HepG2 (cell line): ENCODE data around the gene GEMIN8. TPM values are rescaled to one million over a fixed set of nuclear protein-coding genes. Genes with fewer than 3 reads are reported as not detected.

ENCODE experiments used
- ATAC-seq: fragments of 200-7000 bp; cut with Tn5 transposase; 3 replicates; pipeline ENCODE4 v1.9.1; 2020; ENCODE audit warnings: mild to moderate bottlenecking, moderate library complexity
- BruUV-seq: library from RNA; stranded (reverse); fragments of 400-500 nt; replicated peaks from 2 replicates; lab custom pipeline; 2021; lab: Mats Ljungman, UMichigan
- CTCF ChIA-PET: fragments of 300-600 bp; formaldehyde crosslinking; extraction: SDS; loops from one replicate; lab custom pipeline; 2021; ENCODE audit warnings: low total read pairs, inconsistent platforms, low intra/inter-chr PET ratio; lab: Yijun Ruan, JAX
- POLR2A ChIA-PET: fragments of 350-600 bp; sonication (Branson Sonifier 250); formaldehyde crosslinking; loops from one replicate; lab custom pipeline; 2020; ENCODE audit warnings: antibody characterized with exemption, inconsistent platforms; lab: Yijun Ruan, JAX
- DNase-seq: peaks from one replicate; pipeline ENCODE4 v3.0.0-alpha.2; 2015; ENCODE audit warnings: low spot score
- FAIRE-seq: peaks from 3 replicates; lab custom pipeline; 2011; peaks lifted over from hg19 to GRCh38; lab: Jason Lieb, UNC
- H2AFZ ChIP-seq: one replicate; pipeline ENCODE4 v1.6.1; 2011; ENCODE audit warnings: low read length, inconsistent platforms
- H3K27ac ChIP-seq: fragments of 300-600 bp; 3 replicates; pipeline ENCODE4 v1.8.0; 2011; ENCODE audit warnings: mixed run types, mild to moderate bottlenecking, mixed read lengths, low read length, inconsistent platforms; ENCODE audit not compliant: insufficient read depth; ENCODE audit errors: extremely low read length
- H3K27me3 ChIP-seq, 2 experiments: fragments of 200-600 bp in 1 of 2; 2 replicates in 1 of 2; 3 replicates in 1 of 2; pipeline versions ENCODE4 v1.6.0 to v1.8.0; 2011; ENCODE audit warnings: low read length in 2 of 2, mild to moderate bottlenecking in 2 of 2, moderate library complexity in 2 of 2, inconsistent platforms in 1 of 2; ENCODE audit not compliant: insufficient read depth in 2 of 2, control insufficient read depth in 1 of 2
- H3K36me3 ChIP-seq, 2 experiments: fragments of 200-600 bp in 1 of 2; replicated peaks in 1 of 2; 2 replicates in 1 of 2; 3 replicates in 1 of 2; pipeline versions ENCODE4 v1.5.1 to v1.8.0; 2011; ENCODE audit warnings: low read length in 2 of 2, inconsistent platforms in 1 of 2; ENCODE audit not compliant: insufficient read depth in 2 of 2, control insufficient read depth in 1 of 2
- H3K4me1 ChIP-seq: 2 replicates; pipeline ENCODE4 v1.5.1; 2012; ENCODE audit warnings: low read length, inconsistent platforms; ENCODE audit not compliant: insufficient read depth
- H3K4me2 ChIP-seq: 2 replicates; pipeline ENCODE4 v1.6.0; 2011; ENCODE audit warnings: low read depth, low read length, inconsistent platforms
- H3K4me3 ChIP-seq, 3 experiments: fragments of 200-600 bp in 1 of 3; sonication (generic), shearing (Covaris generic) in 1 of 3; replicated peaks in 1 of 3; 2 replicates each; pipeline ENCODE4 v1.5.1; 2011 to 2016; ENCODE audit warnings: low read length in 3 of 3, inconsistent platforms in 2 of 3, low read depth in 2 of 3, mild to moderate bottlenecking in 2 of 3, control low read depth in 1 of 3, mixed read lengths in 1 of 3; ENCODE audit not compliant: insufficient read depth in 1 of 3
- H3K79me2 ChIP-seq: one replicate; pipeline ENCODE4 v1.6.1; 2011; ENCODE audit warnings: low read length, inconsistent platforms; ENCODE audit not compliant: insufficient read depth
- H3K9ac ChIP-seq: 2 replicates; pipeline ENCODE4 v1.6.0; 2011; ENCODE audit warnings: mild to moderate bottlenecking, low read depth, low read length, inconsistent platforms; ENCODE audit not compliant: insufficient read depth
- H3K9me3 ChIP-seq: 2 replicates; pipeline ENCODE4 v1.5.1; 2012; ENCODE audit warnings: mild to moderate bottlenecking, low read length
- H4K20me1 ChIP-seq: 2 replicates; pipeline ENCODE4 v1.6.0; 2011; ENCODE audit warnings: inconsistent platforms, mild to moderate bottlenecking, low read length, moderate library complexity; ENCODE audit not compliant: insufficient read depth
- CEBPZ ChIP-seq: IDR thresholded peaks from 2 replicates; pipeline ENCODE4 v1.6.1; 2012; ENCODE audit warnings: low read length, improper control_type of control experiment
- CHD2 ChIP-seq: IDR thresholded peaks from 2 replicates; pipeline ENCODE4 v1.6.1; 2011; ENCODE audit warnings: low read depth, low read length, improper control_type of control experiment
- DMAP1 ChIP-seq: IDR thresholded peaks from 2 replicates; pipeline ENCODE4 v1.6.1; 2016
- EZH2 ChIP-seq: conservative IDR thresholded peaks from 2 replicates; pipeline ENCODE4 v1.6.1; 2012; ENCODE audit warnings: mild to moderate bottlenecking, low read depth, low read length, moderate library complexity
- FOXC1 ChIP-seq: sonication (generic); formaldehyde crosslinking; IDR thresholded peaks from 2 replicates; pipeline ENCODE4 v1.8.0; 2022; ENCODE audit warnings: mild to moderate bottlenecking, missing genetic modification reagents, borderline replicate concordance
- GATAD1 ChIP-seq: IDR thresholded peaks from 2 replicates; pipeline ENCODE4 v1.6.1; 2016; ENCODE audit warnings: missing genetic modification reagents, missing compliant biosample characterization
- GMEB2 ChIP-seq: IDR thresholded peaks from 2 replicates; pipeline ENCODE4 v1.6.1; 2016; ENCODE audit warnings: missing biosample characterization, missing genetic modification reagents, low read depth
- KMT2B ChIP-seq: IDR thresholded peaks from 2 replicates; pipeline ENCODE4 v1.6.1; 2016; ENCODE audit warnings: missing genetic modification reagents, missing compliant biosample characterization
- LCORL ChIP-seq, 2 experiments: fragments of 450-650 bp in 1 of 2; sonication (generic) in 1 of 2; formaldehyde crosslinking in 1 of 2; IDR thresholded peaks; 2 replicates each; pipeline versions ENCODE4 v1.5.0 to v1.6.1; 2017 to 2020; ENCODE audit warnings: antibody characterized with exemption in 1 of 2, missing genetic modification reagents in 1 of 2
- MAZ ChIP-seq, 2 experiments: sonication (generic) in 1 of 2; formaldehyde crosslinking in 1 of 2; IDR thresholded peaks; 2 replicates each; pipeline versions ENCODE4 v1.5.0 to v1.6.1; 2012 to 2020; ENCODE audit warnings: low read depth in 2 of 2, mild to moderate bottlenecking in 2 of 2, borderline replicate concordance in 1 of 2, improper control_type of control experiment in 1 of 2, low read length in 1 of 2, missing genetic modification reagents in 1 of 2, moderate library complexity in 1 of 2
- MXD1 ChIP-seq: sonication (generic); formaldehyde crosslinking; IDR thresholded peaks from 2 replicates; pipeline ENCODE4 v1.4.0; 2020; ENCODE audit warnings: mild to moderate bottlenecking, missing genetic modification reagents
- MXD4 ChIP-seq: IDR thresholded peaks from 2 replicates; pipeline ENCODE4 v1.6.1; 2016; ENCODE audit warnings: mild to moderate bottlenecking, missing biosample characterization, missing genetic modification reagents
- RXRA ChIP-seq: sonication (generic); formaldehyde crosslinking; IDR thresholded peaks from 2 replicates; pipeline ENCODE4 v1.5.1; 2020; ENCODE audit warnings: missing genetic modification reagents
- SOX13 ChIP-seq, 3 experiments: fragments of 450-650 bp in 1 of 3; sonication (generic) in 1 of 3; formaldehyde crosslinking in 1 of 3; IDR thresholded peaks in 2 of 3; conservative IDR thresholded peaks in 1 of 3; 2 replicates each; pipeline versions ENCODE4 v1.5.0 to v1.6.1; 2016 to 2020; ENCODE audit warnings: antibody characterized with exemption in 1 of 3, mild to moderate bottlenecking in 1 of 3, missing compliant biosample characterization in 1 of 3, missing genetic modification reagents in 1 of 3, moderate library complexity in 1 of 3
- TBX2 ChIP-seq: sonication (generic); formaldehyde crosslinking; IDR thresholded peaks from 2 replicates; pipeline ENCODE4 v1.5.0; 2020; ENCODE audit warnings: missing genetic modification reagents, mild to moderate bottlenecking, borderline replicate concordance
- TEAD3 ChIP-seq: optimal IDR thresholded peaks from 2 replicates; pipeline ENCODE3; 2016; ENCODE audit warnings: borderline replicate concordance
- U2AF1 ChIP-seq: fragments of 200-400 bp; formaldehyde crosslinking; optimal IDR thresholded peaks from 2 replicates; pipeline ENCODE3; 2017; ENCODE audit warnings: mild to moderate bottlenecking, low read depth, low read length
- ZNF512 ChIP-seq: sonication (generic); formaldehyde crosslinking; IDR thresholded peaks from 2 replicates; pipeline ENCODE4 v1.4.0; 2020; ENCODE audit warnings: mild to moderate bottlenecking, missing genetic modification reagents
- WGBS: methylation state at CpG from one replicate; pipeline ENCODE4 v1.1.6; 2017; ENCODE audit warnings: low lambda C conversion rate; 5-methylcytosine and 5-hydroxymethylcytosine counted together
- in situ Hi-C: cut with HindIII; loops from 2 replicates; pipeline ENCODE4 v1.10.0; 2017; ENCODE audit warnings: low pct_unique_long_range_greater_than_20kb; ENCODE audit not compliant: extremely low pct_ligation_motif_present
- intact Hi-C: fragments of 100-400 bp; cut with micrococcal nuclease; formaldehyde crosslinking; loops from one replicate; pipeline ENCODE4 v1.10.0; 2022; ENCODE audit not compliant: unreplicated experiment
- polyA plus RNA-seq, 8 experiments: library from polyadenylated mRNA; depleted of rRNA in 3 of 8; stranded (reverse) in 7 of 8; unstranded in 1 of 8; fragments of >200 nt; fragmentation: Illumina TruSeq in 4 of 8; extraction: Trizol in 4 of 8; gene quantifications; 2 replicates each; pipeline versions ENCODE4 v1.2.1 to v1.2.3, GENCODE V29; 2011 to 2016; ENCODE audit warnings: low read depth in 4 of 8, missing spikeins in 1 of 8, mixed read lengths in 1 of 8; ENCODE audit not compliant: insufficient read depth in 1 of 8
- total RNA-seq, 5 experiments: library from RNA; depleted of rRNA; stranded (reverse); fragments of >200 nt; fragmentation: Illumina TruSeq; extraction: Trizol; gene quantifications; 2 replicates each; pipeline ENCODE4 v1.2.3, GENCODE V29; 2016; ENCODE audit warnings: low read depth in 1 of 5

Gene GEMIN8
- total and polyA plus RNA-seq, 2 of the 13 experiments (the other 11 are each of a cell fraction or from before 2014, with no cell fraction given), result 9.7 to 23.7 TPM

GRCh38 chrX:13994536-13995080, 35.1 kb downstream of the GEMIN8 start:
- ATAC-seq, result no peak
- no peak overlapping the region for H2AFZ ChIP-seq
- BruUV-seq, result no TSS peak

More at GRCh38 chrX:13994536-13995080, 35.1 kb downstream of the GEMIN8 start:
- Histone ChIP-seq H4K20me1 (no peaks in the 10 kb centered on the region), H3K27me3 (no peaks in the 10 kb centered on the region), H3K9me3 (no peaks in the 10 kb centered on the region)
- no peak for DNase-seq
- TF ChIP-seq RXRA (CRISPR knock-in tag), result no peak
- TF ChIP-seq GMEB2, result no peak
- no peak for TF ChIP-seq CHD2
- TF ChIP-seq EZH2, result no peak
- no peak for TF ChIP-seq CEBPZ
- no peak for TF ChIP-seq TBX2 (CRISPR knock-in tag)
- TF ChIP-seq MAZ (IDR thresholded peaks at IDR 0.05; ENCODE audit: borderline replicate concordance, low read depth, low read length), result no peak
- no peak for TF ChIP-seq MAZ (CRISPR knock-in tag; IDR thresholded peaks at IDR 0.05; ENCODE audit: low read depth)
- no peak for TF ChIP-seq MXD4 (CRISPR knock-in tag)
- no peak for TF ChIP-seq SOX13 (IDR thresholded peaks at IDR 0.05)
- TF ChIP-seq SOX13 (CRISPR knock-in tag; conservative IDR thresholded peaks at IDR 0.05 in 1 of 2, IDR thresholded peaks at IDR 0.05 in 1 of 2), result no peak
- TF ChIP-seq DMAP1 (CRISPR knock-in tag), result no peak
- TF ChIP-seq U2AF1, result no peak
- TF ChIP-seq MXD1 (CRISPR knock-in tag), result no peak
- no peak for TF ChIP-seq LCORL (IDR thresholded peaks at IDR 0.05)
- no peak for TF ChIP-seq LCORL (CRISPR knock-in tag; IDR thresholded peaks at IDR 0.05)
- no peak for TF ChIP-seq FOXC1 (CRISPR knock-in tag)
- TF ChIP-seq GATAD1, result no peak
- no peak for TF ChIP-seq TEAD3 (CRISPR knock-in tag)
- TF ChIP-seq ZNF512 (CRISPR knock-in tag), result no peak
- no peak for TF ChIP-seq KMT2B (CRISPR knock-in tag)
- TF ChIP-seq, all 625 proteins: peak for 0
- Histone ChIP-seq H3K9ac (no peak overlapping the region), H3K27ac (no peak overlapping the region), H3K4me2 (no peak overlapping the region), H3K79me2 (no peaks in the 10 kb centered on the region), H3K36me3 (no peaks in the 10 kb centered on the region), H3K4me1 (no peaks in the 10 kb centered on the region), H3K4me3 (no peak overlapping the region)
- intact Hi-C loops, result no loop called here
- FAIRE-seq, result no peak
- WGBS, result 53% methylated on average over 3 of the region's 3 CpGs
- CTCF ChIA-PET, result no interaction called here
- in situ Hi-C loops, result no loop called here
- POLR2A ChIA-PET, result no interaction called here
